Pancreas (tissue), 10 donors: Measurements from ENCODE around the gene PRTG. TPM values are rescaled to one million over a fixed set of nuclear protein-coding genes. Genes with fewer than 3 reads are reported as not detected.

Source experiments
- ATAC-seq, 4 donors: fragments of 200-7000 bp; cut with Tn5 transposase; one replicate each; pipeline versions ENCODE4 v1.8.0 to v1.9.1; 2020; ENCODE audit warnings: mild to moderate bottlenecking in 4 of 4, moderate library complexity in 4 of 4
- DNase-seq, 6 donors: peaks; one replicate each; pipeline ENCODE4 v3.0.0-alpha.2; 2020
- FAIRE-seq: peaks from 2 replicates; lab custom pipeline; 2012; peaks lifted over from hg19 to GRCh38; lab: Jason Lieb, UNC
- H3K27ac ChIP-seq, 4 donors: fragments of 200-600 bp; sonication (generic); 1 replicate in 3 of 4; 2 replicates in 1 of 4; pipeline versions ENCODE4 v1.5.0 to v1.8.0; 2020
- H3K27me3 ChIP-seq, 4 donors: fragments of 200-600 bp; one replicate each; pipeline ENCODE4 v1.8.0; 2021
- H3K36me3 ChIP-seq, 3 donors: fragments of 200-600 bp; sonication (generic) in 1 of 3; one replicate each; pipeline versions ENCODE4 v1.5.0 to v1.8.0; 2020 to 2021
- H3K4me1 ChIP-seq, 3 donors: fragments of 200-600 bp; one replicate each; pipeline ENCODE4 v1.8.0; 2021
- H3K4me3 ChIP-seq, 4 donors: fragments of 200-600 bp; sonication (generic) in 2 of 4; one replicate each; pipeline versions ENCODE4 v1.5.0 to v1.8.0; 2020 to 2021
- H3K9me3 ChIP-seq, 4 donors: fragments of 200-600 bp; one replicate each; pipeline ENCODE4 v1.8.0; 2021
- CTCF ChIP-seq, 4 donors: fragments of 200-600 bp; sonication (generic) in 3 of 4; IDR thresholded peaks; one replicate each; pipeline versions ENCODE4 v1.5.0 to v1.8.0; 2021; ENCODE audit warnings: antibody characterized with exemption in 4 of 4
- WGBS, 2 donors: extraction: QIAGEN DNeasy Blood & Tissue Kit; methylation state at CpG; one replicate each; pipeline ENCODE4 v1.1.7; 2013; 5-methylcytosine and 5-hydroxymethylcytosine counted together
- intact Hi-C, 3 donors: fragments of 100-400 bp; cut with DNase I; formaldehyde crosslinking; loops; one replicate each; pipeline versions ENCODE4 v1.11.1 to v1.14.2; 2022
- polyA plus RNA-seq, 2 donors: library from polyadenylated mRNA; stranded (reverse); fragments of 200-250 nt; gene quantifications; one replicate each; pipeline ENCODE4 v1.2.3, GENCODE V29; 2013
- total RNA-seq, 6 donors: library from RNA; stranded (reverse); fragmentation: NEBNext Ultra II Directional in 4 of 6; extraction: Animal tissue kit (Norgen Biotek cat#: 25700) in 4 of 6; gene quantifications; one replicate each; pipeline versions ENCODE4 v1.2.1 to v1.2.4, GENCODE V29; 2021 to 2023
- donor health status: healthy with polysubstance abuse.
- donor health status: DM: no; HTN: no; CAD: no; lungs with moderate emphysema.
- donor health status: DM: no; HTN: no; CAD: no.
- donor health status: control.
- donor health status: control.
- donor health status: Bipolar disorder and iron deficiency.
- donor health status: DM: yes; HTN: yes; CAD: no.
- donor health status: DM: no; HTN: no; CAD: no.
- donor health status: DM: no; HTN: no; CAD: no.
- donor health status: DM: yes; HTN: yes; CAD: no.

The PRTG gene
- total and polyA plus RNA-seq, 8 donors: 0.05 to 0.35 (median 0.22) TPM

GRCh38 chr15:55637086-55637485 is 105.9 kb downstream of the PRTG start:
- ATAC-seq (no peak), DNase-seq (no peak), FAIRE-seq (no peak)
- Histone ChIP-seq H3K4me3 (no peak overlapping the region), H3K9me3 (no peaks in the 10 kb centered on the region), H3K4me1 (no peaks in the 10 kb centered on the region), H3K27ac (no peak overlapping the region), H3K36me3 (no peaks in the 10 kb centered on the region), H3K27me3 (no peaks in the 10 kb centered on the region)
- TF ChIP-seq CTCF (IDR thresholded peaks at IDR 0.05): no peak
- 87 to 90% methylated on average over 3 of the region's 3 CpGs for WGBS, 2 donors
- intact Hi-C loops: no loop called here

GRCh38 chr15:55633731-55634130 is 109.2 kb downstream of the PRTG start:
- Histone ChIP-seq H3K4me3 (no peak overlapping the region), H3K27me3 (no peaks in the 10 kb centered on the region), H3K9me3 (no peaks in the 10 kb centered on the region), H3K36me3 (no peaks in the 10 kb centered on the region), H3K4me1 (no peaks in the 10 kb centered on the region), H3K27ac (no peak overlapping the region)
- ATAC-seq (no peak), FAIRE-seq (no peak), DNase-seq (no peak)
- WGBS, 2 donors: 82 to 84% methylated on average over 1 of the region's 1 CpG
- TF ChIP-seq CTCF (IDR thresholded peaks at IDR 0.05): no peak
- intact Hi-C loops: no loop called here

GRCh38 chr15:55632434-55632833 is 110.5 kb downstream of the PRTG start:
- no peak for ATAC-seq
- FAIRE-seq: no peak
- Histone ChIP-seq H3K4me1 (no peaks in the 10 kb centered on the region), H3K4me3 (no peak overlapping the region), H3K9me3 (no peaks in the 10 kb centered on the region), H3K27me3 (no peaks in the 10 kb centered on the region), H3K27ac (no peak overlapping the region), H3K36me3 (no peaks in the 10 kb centered on the region)
- DNase-seq: no peak
- TF ChIP-seq CTCF (IDR thresholded peaks at IDR 0.05): no peak
- intact Hi-C loops: no loop called here
- 76 to 90% methylated on average over 2 of the region's 2 CpGs for WGBS, 2 donors

GRCh38 chr15:55630858-55631257 is 112.1 kb downstream of the PRTG start:
- no peaks in the 10 kb centered on the region for H3K27me3 ChIP-seq
- no peaks in the 10 kb centered on the region for H3K4me1 ChIP-seq
- H3K27ac ChIP-seq: no peak overlapping the region
- H3K36me3 ChIP-seq: no peaks in the 10 kb centered on the region
- H3K9me3 ChIP-seq: no peaks in the 10 kb centered on the region
- H3K4me3 ChIP-seq: no peak overlapping the region
- no peak for DNase-seq
- WGBS, 2 donors: 73 to 77% methylated on average over 3 of the region's 3 CpGs
- no peak for TF ChIP-seq CTCF (IDR thresholded peaks at IDR 0.05)
- no peak for ATAC-seq
- intact Hi-C loops: no loop called here
- no peak for FAIRE-seq

- H3K4me1 ChIP-seq: no peaks in the 10 kb centered on the region
- H3K9me3 ChIP-seq: no peaks in the 10 kb centered on the region
- H3K27ac ChIP-seq: no peak overlapping the region
- intact Hi-C loops: no loop called here
- 92 to 94% methylated on average over 2 of the region's 2 CpGs for WGBS, 2 donors
- no peak for DNase-seq
- ATAC-seq: no peak
- no peak overlapping the region for H3K4me3 ChIP-seq
- FAIRE-seq: no peak
- H3K27me3 ChIP-seq: no peaks in the 10 kb centered on the region
- TF ChIP-seq CTCF (IDR thresholded peaks at IDR 0.05): no peak
- no peaks in the 10 kb centered on the region for H3K36me3 ChIP-seq
Measured at GRCh38 chr15:55628369-55628730, 114.6 kb downstream of the PRTG start.
